ENCODE measurements around the gene OR2V2. TPM values are rescaled to one million over a fixed set of nuclear protein-coding genes. Genes with fewer than 3 reads are reported as not detected.

The OR2V2 gene
- total RNA-seq, 1 donor: not detected

- no peak for TF ChIP-seq CTCF (IDR thresholded peaks at IDR 0.05; ENCODE audit: insufficient read depth, low read length)
- H3K4me3 ChIP-seq (ENCODE audit: low read depth, low read length): no peak within 1 kb of the TSS
- no peak for DNase-seq (ENCODE audit: low read depth)
Observed at GRCh38 chr5:181130832-181131496, 16.4 kb upstream of the OR2V2 start, which contains the start of gene OR2V1. Gene OR2V1 (minus strand): TSS chr5:181131169. CDS start chr5:181125304, 5,865 bp downstream.

- DNase-seq (ENCODE audit: low read depth): no peak
- H3K4me3 ChIP-seq (ENCODE audit: low read depth, low read length): no peak overlapping the region
- TF ChIP-seq CTCF (IDR thresholded peaks at IDR 0.05; ENCODE audit: insufficient read depth, low read length): no peak
Observed at GRCh38 chr5:181131514-181131913, 15.9 kb upstream of the OR2V2 start.

- DNase-seq (ENCODE audit: low read depth): no peak
- no peak for TF ChIP-seq CTCF (IDR thresholded peaks at IDR 0.05; ENCODE audit: insufficient read depth, low read length)
- no peak overlapping the region for H3K4me3 ChIP-seq (ENCODE audit: low read depth, low read length)
Observed at GRCh38 chr5:181133083-181133482, 14.3 kb upstream of the OR2V2 start.

DNA sequence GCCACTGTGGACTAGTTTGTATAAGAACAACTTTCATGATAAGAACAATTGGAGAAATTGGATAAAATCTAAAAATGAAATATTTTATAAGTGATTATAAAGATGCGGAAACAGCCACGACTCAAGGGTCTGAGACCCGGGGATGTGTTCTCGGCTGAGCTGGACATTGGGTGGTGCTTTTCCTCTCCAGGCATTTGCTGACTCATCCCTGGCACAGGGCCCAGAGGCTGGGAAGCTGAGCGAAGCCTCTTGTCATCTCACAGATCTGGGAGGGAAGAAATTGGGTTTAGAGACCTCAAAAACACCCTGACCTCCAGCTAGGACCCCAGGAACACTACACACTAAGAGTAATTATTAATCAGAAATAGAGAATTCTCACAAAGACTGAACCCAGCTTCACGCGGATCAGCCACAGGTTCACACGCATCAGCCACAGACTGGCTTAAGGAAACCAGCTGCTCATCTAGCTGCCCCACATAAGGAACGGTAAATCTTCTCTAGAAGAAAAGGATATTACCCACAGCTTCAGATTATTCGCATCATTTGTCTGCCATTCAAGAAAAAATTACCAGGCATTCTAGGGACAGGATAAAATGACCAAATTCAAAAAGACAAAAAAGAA, 13.7 kb upstream of the OR2V2 start:
- DNase-seq (ENCODE audit: low read depth): peak; percentile 62
- no peak for TF ChIP-seq CTCF (IDR thresholded peaks at IDR 0.05; ENCODE audit: insufficient read depth, low read length)
- H3K4me3 ChIP-seq (ENCODE audit: low read depth, low read length): no peak overlapping the region

DNA sequence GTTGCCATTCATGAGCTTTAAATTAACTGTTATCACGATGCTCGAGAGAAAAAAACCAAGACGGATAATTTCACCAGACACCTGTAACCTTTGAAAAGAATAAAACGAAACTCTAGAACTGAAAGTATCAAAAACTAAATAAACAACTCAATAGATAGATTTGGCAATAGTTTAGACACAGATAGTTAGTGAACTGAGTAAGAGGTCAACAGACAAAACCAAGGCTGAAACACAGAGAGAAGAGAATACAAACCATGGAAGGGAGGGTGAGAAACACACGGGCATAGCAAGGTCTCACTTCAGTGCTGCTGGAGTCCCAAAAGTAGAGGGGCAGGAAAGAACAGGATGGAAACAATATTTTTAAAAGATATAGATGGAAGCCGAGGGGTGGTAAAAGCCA, 13.1 kb upstream of the OR2V2 start:
- TF ChIP-seq CTCF (IDR thresholded peaks at IDR 0.05; ENCODE audit: insufficient read depth, low read length): no peak
- DNase-seq (ENCODE audit: low read depth): no peak
- no peak overlapping the region for H3K4me3 ChIP-seq (ENCODE audit: low read depth, low read length)

DNA sequence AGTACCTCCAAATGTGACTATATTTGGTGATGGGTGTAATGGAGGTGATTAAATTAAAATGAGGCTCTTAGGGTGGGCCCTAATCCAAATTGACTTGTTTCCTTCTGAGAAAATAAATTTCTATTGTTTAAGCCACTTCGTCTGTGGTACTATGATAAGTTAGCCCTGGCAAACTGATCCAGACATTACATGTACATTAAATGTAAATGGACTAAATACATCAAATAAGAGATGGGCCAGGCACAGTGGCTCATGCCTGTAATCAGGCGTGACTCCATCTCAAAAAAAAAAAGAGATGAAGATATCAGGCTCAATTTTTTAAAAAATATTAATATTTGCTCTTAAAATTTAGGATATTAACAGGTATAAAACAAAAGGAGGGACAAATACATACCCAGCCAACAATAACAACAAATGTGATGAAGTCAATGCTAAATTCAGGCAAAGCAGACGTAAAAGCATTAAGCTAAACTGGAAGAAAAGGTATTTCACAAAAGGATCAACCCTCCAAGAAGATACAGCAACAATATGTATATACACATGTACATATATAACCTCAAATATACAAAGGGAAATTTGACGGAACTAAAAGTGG, 10.9 kb upstream of the OR2V2 start:
- no peak overlapping the region for H3K4me3 ChIP-seq (ENCODE audit: low read depth, low read length)
- DNase-seq (ENCODE audit: low read depth): no peak
- no peak for TF ChIP-seq CTCF (IDR thresholded peaks at IDR 0.05; ENCODE audit: insufficient read depth, low read length)

Measured in fibroblast of the aortic adventitia (primary cell).